ENCODE measurements around the gene ULK2. TPM values are rescaled to one million over a fixed set of nuclear protein-coding genes. Genes with fewer than 3 reads are reported as not detected.

ULK2 gene
- total RNA-seq, 1 experiment from 2014 or later: 5.1 TPM

- POLR2A ChIA-PET: no interaction called here
- H3K27me3 Mint-ChIP-seq (ENCODE audit: low read depth): peaks cover 28% of the 10 kb centered on the region
- TF ChIP-seq MLX (CRISPR knock-in tag; IDR thresholded peaks at IDR 0.05): no peak
- no peak for TF ChIP-seq FOXK1 (CRISPR knock-in tag; IDR thresholded peaks at IDR 0.05)
- no peak for TF ChIP-seq HMGA2 (CRISPR knock-in tag; IDR thresholded peaks at IDR 0.05)
- TF ChIP-seq AFF4 (CRISPR knock-in tag; IDR thresholded peaks at IDR 0.05; ENCODE audit: borderline replicate concordance): no peak
- TF ChIP-seq TP53 (CRISPR knock-in tag; IDR thresholded peaks at IDR 0.05): no peak
- TF ChIP-seq NR1H2 (CRISPR knock-in tag; IDR thresholded peaks at IDR 0.05): no peak
- no peak for TF ChIP-seq ZBTB43 (CRISPR knock-in tag; IDR thresholded peaks at IDR 0.05)
- no peak for TF ChIP-seq CREM (CRISPR knock-in tag; IDR thresholded peaks at IDR 0.05)
- TF ChIP-seq CDX4 (CRISPR knock-in tag; IDR thresholded peaks at IDR 0.05; ENCODE audit: borderline replicate concordance): no peak
- TF ChIP-seq KAT7 (CRISPR knock-in tag; IDR thresholded peaks at IDR 0.05; ENCODE audit: borderline replicate concordance): no peak
- no peak for TF ChIP-seq E2F5 (CRISPR knock-in tag; IDR thresholded peaks at IDR 0.05)
- TF ChIP-seq IRF2 (CRISPR knock-in tag; IDR thresholded peaks at IDR 0.05; ENCODE audit: borderline replicate concordance, low read depth): no peak
- TF ChIP-seq ZMAT4 (CRISPR knock-in tag; IDR thresholded peaks at IDR 0.05): no peak
- TF ChIP-seq ARID4B (CRISPR knock-in tag; IDR thresholded peaks at IDR 0.05; ENCODE audit: borderline replicate concordance): no peak
- TF ChIP-seq SMAD3 (CRISPR knock-in tag; IDR thresholded peaks at IDR 0.05; ENCODE audit: borderline replicate concordance): no peak
- no peak for TF ChIP-seq ZNF138 (CRISPR knock-in tag; conservative IDR thresholded peaks at IDR 0.05)
- no peak for TF ChIP-seq ZNF512 (CRISPR knock-in tag; IDR thresholded peaks at IDR 0.05; ENCODE audit: borderline replicate concordance)
- TF ChIP-seq IRF1 (CRISPR knock-in tag; IDR thresholded peaks at IDR 0.05): no peak
- no peak for TF ChIP-seq ZBTB21 (CRISPR knock-in tag; IDR thresholded peaks at IDR 0.05; ENCODE audit: borderline replicate concordance)
- TF ChIP-seq E2F4 (CRISPR knock-in tag; IDR thresholded peaks at IDR 0.05; ENCODE audit: borderline replicate concordance, low read depth): no peak
- CTCF ChIA-PET: no interaction called here
- H3K36me3 Mint-ChIP-seq: no peaks in the 10 kb centered on the region
- ATAC-seq (no peak), DNase-seq (ENCODE audit: low spot score) (no peak)
- no peaks in the 10 kb centered on the region for H3K9me3 Mint-ChIP-seq
- peaks cover 3% of the 10 kb centered on the region for H3K4me1 Mint-ChIP-seq
- no peak overlapping the region for H3K27ac Mint-ChIP-seq
- 0 out of 2 replicates have a peak overlapping the region, but pooled peaks have one; percentile 38 for H3K4me3 Mint-ChIP-seq
These were observed 2.7 kb downstream of the ULK2 start for GRCh38 chr17:19865021-19865420.
